Measurements from ENCODE around the gene CPT1C.

Gene CPT1C

DNA sequence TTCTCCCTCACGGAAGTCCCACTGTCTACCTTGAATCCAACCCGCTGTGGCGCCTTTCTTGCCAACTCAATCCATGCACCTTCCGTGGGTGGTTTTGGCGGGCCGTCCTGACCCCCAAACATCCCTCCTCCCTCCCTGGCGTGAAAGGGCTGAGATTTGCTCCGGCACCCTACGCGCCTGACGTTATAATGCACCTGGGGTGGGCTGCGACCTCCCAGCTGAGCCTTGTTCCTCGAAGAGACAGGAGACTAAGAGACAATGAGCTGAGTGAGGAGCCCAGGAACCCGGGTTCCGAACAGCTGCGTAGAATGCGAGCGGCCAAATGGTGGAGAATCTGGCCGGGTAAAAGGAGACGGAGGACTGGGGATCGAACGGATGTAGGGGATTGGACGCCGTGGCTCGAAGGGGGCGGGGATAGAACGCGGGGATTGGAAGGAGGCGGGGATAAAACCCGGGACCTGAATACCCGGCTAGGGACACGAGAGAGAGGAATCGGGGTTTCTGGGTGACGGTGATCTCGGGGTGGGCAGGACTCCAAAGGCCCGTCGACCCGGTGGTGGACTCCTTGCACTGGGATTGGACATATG, at the start of gene CPT1C:
TSS of gene CPT1C (plus strand) at position 461 of the 587 bp plus-strand sequence. CDS start 1,137 bp downstream, outside the sequence.
- peak; percentile 91 for DNase-seq (ENCODE audit: low read depth)

DNA sequence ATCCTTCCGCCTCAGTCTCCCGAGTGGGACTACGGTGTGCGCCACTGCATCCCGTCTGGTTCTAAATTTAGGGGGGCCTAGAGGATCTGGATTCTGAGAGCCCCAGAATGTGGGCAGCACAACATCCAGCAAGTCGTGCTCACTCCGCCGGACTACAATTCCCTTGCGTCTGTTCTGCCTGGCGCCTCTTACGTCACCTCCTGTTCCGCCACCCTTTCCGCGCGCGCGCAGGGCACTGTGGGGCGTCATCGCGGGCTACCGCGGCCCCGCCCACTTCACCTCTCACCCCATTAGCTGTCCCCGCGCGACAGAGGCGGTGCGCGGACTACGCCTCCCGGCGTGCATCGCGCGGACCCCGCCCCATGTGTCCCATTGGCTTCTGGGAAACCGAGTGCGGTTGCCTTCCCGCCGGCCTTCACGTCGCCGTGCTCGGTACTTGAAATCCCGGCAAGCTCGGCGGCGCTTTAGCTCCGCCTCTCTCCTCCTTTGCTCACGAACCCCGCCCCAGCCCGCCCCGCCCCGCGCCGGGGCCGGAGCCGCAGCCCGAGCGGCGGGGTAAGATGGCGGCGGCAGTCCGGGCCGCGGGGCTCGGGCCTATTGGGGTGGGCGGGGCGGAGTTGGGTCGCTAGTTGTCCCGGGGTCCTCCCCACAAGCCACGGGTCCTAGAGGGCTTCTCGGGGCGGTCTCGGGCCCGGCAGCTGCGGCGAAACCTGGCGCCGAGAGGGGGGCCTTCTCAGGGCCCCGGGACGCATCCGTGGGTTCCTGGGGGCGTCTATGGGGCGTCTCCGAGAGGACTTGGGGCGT, 49.0 kb upstream of the CPT1C start, which contains the start of gene SCAF1:
TSS of gene SCAF1 (plus strand) at position 522 of the 804 bp plus-strand sequence. CDS start 2,818 bp downstream, outside the sequence.
- DNase-seq (ENCODE audit: low read depth) = peak; percentile 99

DNA sequence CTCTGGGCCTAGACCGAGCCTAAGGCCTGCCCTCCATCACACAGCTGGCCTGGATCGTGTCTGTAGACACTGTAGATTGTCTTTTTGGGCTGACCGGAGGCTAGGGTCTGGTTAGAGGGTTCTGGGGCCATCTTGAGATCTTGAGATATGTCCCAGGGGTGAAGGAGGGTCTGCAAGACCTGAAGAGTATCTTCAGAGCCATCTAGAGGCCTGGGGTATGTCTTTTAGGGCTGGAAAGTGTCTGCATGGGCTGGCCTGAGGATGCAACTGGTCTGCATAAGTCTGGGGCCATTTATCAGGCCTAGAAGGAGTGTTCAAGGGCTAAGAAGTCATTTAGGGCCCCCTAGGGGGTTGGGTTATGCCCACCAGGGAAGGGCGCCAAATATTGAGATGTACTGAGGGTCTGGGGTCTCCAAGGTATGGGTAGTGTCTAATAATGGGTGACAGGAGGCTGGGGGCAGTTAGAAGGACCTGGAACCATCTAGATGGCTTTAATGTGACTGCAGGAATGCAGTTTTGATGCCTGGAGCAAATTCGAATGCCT, 48.4 kb upstream of the CPT1C start:
- DNase-seq (ENCODE audit: low read depth) = peak; percentile 32

DNA sequence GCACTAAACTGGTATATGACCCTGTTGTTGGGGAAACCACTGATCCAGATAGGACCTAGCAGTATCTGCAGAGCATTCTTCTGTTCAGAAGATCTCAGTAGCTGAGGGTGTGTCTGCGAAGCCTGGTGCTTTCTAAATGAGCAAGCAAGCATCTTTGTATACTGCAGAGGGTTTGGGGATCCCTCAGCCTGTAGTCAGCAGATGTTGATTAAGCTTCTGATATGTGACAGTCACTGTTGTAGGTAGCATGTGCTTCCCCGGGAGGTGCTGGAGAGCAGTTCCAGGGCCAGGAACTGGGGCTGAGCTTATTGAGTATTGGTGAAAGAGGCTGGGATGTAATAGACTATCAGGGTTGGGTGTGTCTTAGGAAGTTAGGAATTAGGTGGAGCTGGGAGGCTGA, 47.5 kb upstream of the CPT1C start:
- no peak for DNase-seq (ENCODE audit: low read depth)

DNA sequence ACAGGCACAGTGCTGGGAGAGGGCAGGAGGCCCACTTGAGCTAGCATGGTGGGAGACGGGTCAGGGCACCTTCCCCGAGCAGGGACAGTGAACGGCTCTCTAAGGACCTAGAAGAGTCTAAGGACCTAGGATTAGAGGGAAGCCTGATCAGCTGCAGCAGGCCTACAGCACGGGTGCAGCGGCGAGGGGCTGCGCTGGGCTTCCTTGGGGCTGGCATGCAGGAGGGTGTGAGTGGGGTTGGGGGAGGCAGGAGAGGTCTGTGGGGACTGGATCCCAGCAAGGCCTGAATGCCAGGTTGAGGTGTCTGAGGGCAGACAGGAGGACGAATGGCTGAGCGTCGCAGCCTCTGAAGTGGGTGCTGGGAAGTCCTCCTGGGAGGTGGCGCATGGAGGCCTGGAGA, 45.3 kb upstream of the CPT1C start:
- DNase-seq (ENCODE audit: low read depth) = no peak

DNA sequence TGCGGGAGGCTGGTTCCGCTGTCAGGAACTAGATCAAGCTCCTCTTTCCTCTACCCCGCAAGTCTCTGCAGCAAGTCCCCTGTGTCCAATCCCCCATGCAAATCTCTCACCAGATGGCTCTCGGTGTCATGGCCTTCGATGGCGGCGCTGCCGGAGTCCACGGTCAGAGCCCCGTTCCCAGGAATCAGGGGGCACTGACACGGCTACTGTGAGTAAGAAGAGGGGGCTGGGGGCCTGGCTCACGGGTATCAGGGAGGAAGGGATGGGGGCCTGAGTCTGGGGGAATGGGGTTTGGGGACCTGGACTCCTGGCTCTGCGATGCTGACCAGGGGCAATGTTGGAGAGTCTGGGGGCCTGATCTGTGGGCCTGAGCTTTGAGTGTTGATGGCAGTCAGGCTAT, 44.9 kb upstream of the CPT1C start:
- no peak for DNase-seq (ENCODE audit: low read depth)

DNA sequence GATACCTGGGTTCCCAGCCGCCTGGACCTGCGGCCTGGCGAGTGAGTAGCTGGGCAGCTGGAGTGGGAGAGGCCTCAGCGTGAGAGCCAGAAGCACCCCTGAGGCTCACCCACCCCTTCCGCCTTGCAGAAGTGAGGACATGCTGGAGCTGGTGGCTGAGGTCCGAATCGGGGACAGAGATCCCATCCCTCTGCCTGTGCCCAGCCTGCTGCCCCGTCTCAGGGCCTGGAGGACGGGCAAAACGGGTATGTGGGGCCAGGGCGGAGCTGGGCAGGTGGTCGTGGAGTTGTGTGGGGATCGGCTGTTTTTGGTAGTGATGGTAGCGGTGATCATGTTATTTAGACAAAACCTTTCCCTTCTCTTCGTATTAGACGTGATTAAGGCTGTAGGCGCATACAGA, 44.3 kb upstream of the CPT1C start:
- no peak for DNase-seq (ENCODE audit: low read depth)

DNA sequence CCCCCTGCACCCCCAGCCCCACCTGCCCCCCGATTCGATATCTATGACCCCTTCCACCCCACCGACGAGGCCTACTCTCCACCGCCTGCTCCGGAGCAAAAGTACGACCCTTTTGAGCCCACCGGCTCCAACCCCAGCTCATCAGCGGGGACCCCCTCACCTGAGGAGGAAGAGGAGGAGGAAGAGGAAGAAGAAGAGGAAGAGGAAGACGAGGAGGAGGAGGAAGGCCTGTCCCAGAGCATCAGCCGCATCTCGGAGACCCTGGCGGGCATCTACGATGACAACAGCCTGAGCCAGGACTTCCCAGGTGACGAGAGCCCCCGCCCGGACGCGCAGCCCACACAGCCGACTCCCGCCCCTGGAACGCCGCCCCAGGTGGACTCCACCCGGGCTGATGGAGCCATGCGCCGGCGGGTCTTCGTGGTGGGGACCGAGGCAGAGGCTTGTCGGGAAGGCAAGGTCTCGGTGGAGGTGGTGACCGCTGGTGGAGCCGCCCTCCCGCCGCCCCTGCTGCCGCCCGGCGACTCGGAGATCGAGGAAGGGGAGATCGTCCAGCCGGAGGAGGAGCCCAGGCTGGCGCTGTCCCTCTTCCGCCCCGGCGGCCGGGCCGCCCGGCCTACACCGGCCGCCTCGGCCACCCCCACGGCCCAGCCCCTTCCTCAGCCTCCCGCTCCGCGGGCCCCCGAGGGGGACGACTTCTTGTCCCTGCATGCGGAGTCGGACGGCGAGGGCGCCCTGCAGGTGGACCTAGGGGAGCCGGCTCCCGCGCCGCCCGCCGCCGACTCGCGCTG, 39.7 kb upstream of the CPT1C start:
- no peak for DNase-seq (ENCODE audit: low read depth)

DNA sequence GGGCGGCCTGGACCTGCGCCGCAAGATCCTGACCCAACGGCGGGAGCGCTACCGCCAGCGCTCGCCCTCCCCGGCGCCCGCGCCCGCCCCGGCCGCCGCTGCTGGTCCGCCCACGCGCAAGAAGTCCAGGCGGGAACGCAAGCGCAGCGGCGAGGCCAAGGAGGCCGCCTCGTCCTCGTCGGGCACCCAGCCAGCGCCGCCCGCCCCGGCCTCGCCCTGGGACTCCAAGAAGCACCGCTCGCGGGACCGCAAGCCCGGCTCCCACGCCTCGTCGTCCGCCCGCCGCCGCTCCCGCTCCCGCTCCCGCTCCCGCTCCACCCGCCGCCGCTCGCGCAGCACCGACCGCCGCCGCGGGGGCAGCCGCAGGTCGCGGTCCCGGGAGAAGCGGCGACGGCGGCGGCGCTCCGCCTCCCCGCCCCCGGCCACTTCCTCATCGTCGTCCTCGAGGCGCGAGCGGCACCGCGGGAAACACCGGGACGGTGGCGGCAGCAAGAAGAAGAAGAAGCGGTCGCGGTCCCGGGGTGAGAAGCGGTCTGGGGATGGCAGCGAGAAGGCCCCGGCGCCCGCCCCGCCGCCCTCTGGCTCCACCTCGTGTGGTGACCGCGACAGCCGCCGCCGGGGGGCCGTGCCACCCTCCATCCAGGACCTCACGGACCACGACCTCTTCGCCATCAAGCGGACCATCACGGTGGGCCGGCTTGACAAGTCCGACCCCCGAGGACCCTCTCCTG, 38.9 kb upstream of the CPT1C start:
- DNase-seq (ENCODE audit: low read depth) = no peak

DNA sequence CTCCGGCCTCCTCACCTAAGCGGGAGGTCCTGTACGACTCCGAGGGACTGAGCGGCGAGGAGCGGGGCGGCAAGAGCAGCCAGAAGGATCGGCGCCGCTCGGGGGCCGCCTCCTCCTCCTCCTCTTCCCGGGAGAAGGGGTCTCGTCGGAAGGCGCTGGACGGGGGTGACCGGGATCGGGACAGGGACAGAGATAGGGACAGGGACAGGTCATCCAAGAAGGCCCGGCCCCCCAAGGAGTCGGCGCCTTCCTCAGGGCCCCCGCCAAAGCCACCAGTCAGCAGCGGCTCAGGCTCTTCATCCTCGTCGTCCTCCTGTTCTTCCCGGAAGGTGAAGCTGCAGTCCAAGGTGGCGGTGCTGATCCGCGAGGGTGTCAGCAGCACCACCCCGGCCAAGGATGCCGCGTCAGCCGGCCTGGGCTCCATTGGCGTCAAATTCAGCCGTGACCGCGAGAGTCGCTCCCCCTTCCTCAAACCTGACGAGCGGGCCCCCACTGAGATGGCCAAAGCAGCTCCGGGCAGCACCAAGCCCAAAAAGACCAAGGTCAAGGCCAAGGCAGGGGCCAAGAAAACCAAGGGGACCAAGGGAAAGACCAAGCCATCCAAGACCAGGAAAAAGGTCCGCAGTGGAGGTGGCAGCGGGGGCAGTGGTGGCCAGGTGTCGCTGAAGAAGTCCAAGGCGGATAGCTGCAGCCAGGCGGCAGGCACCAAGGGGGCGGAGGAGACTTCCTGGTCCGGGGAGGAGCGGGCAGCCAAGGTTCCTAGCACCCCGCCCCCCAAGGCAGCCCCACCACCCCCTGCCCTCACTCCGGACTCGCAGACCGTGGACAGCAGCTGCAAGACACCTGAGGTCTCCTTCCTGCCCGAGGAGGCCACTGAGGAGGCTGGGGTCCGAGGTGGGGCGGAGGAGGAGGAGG, 38.1 kb upstream of the CPT1C start:
- DNase-seq (ENCODE audit: low read depth) = no peak

DNA sequence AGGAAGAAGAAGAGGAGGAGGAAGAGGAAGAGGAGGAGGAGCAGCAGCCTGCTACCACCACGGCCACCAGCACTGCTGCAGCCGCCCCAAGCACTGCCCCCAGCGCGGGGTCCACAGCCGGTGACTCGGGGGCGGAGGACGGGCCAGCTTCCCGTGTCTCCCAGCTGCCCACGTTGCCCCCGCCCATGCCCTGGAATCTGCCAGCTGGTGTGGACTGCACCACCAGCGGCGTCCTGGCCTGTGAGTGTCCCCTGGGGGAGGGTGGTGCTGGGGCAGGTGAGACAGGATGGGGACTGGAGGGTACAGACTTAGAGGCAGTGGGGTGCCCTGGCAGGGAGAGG, 37.5 kb upstream of the CPT1C start:
- no peak for DNase-seq (ENCODE audit: low read depth)

DNA sequence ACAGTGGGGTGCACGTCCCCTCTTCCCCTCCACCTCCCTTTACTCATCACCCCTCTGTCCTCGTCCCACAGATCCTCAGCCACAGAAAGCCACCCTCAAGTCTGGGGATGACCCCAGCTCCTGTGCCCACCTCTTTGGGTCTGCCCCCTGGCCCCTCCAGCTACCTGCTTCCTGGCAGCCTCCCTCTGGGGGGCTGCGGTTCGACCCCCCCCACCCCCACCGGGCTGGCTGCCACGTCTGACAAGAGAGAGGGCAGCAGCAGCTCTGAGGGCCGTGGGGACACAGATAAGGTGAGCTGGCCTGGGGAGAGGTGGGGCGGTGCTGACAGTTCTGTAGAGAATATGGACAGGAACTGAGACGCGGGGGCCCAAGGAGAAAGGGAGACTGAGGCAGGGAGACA, 36.3 kb upstream of the CPT1C start:
- no peak for DNase-seq (ENCODE audit: low read depth)

DNA sequence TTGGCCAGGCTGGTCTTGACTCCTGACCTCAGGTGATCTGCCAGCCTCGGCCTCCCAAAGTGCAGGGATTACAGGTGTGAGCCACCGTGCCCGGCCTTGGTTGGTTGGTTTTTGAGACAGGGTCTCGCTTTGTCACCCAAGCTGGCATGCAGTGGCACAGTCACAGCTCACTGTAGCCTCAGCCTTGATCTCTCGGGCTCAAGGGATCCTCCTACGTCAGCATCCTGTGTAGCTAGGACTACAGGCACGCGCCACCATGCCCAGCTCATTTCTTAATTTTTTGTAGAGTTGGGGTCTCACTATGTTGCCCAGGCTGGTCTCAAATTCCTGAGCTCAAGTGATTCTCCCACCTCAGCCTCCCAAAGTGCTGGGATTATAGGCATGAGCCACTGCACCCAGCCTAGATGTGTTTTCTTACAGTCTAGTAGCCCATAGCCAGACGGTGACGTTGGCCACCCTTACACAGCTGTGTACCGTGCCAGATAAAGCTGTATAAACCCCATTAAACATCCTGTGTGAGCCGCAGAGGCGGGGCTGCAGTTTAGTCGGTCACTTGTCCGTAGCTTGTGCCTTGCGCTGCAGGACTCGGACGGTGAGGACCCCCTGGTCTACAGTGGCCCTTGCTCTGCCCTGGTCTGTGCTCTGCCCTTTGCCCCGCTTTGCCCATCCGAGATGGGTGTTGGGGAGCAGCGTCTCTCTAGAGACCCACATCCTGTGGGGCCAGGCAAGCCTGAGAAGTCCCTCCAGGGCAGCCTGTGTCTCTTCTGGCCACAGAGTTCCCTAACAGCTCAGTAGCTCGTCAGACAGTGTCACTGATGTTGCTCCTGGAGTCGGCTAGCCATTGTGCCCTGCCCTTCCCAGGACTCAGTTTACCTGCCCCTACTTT, 35.1 kb upstream of the CPT1C start:
- no peak for DNase-seq (ENCODE audit: low read depth)

DNA sequence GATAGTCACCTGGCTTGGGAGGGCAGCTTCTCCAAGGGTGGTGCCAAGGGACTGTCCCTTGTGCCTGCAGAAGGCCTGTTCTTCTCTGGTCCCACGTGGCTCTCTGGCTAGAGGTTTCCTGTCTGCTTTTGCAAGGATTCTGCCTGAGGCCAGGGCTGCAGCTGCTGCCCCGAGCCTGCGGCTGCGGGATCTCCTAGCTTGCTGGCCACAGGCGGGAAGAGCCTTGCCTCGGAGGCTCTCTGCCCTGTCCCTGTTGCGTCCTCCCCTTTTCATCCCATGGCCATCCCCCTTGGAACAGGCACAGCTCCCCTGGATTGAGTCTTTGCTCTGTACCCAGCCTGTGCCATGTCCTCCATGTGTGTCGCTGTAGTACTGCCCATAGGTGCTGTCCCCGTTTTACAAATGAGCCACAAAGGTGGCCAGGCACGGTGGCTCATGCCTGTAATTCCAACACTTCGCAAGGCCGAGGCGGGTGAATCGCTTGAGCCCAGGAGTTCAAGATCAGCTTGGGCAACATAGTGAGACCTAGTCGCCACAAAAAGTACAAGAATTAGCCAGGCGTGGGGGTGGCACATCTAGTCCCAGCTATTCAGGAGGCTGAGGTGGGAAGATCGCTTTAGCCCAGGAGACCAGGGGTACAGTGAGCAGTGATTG, 34.3 kb upstream of the CPT1C start:
- DNase-seq (ENCODE audit: low read depth) = no peak

DNA sequence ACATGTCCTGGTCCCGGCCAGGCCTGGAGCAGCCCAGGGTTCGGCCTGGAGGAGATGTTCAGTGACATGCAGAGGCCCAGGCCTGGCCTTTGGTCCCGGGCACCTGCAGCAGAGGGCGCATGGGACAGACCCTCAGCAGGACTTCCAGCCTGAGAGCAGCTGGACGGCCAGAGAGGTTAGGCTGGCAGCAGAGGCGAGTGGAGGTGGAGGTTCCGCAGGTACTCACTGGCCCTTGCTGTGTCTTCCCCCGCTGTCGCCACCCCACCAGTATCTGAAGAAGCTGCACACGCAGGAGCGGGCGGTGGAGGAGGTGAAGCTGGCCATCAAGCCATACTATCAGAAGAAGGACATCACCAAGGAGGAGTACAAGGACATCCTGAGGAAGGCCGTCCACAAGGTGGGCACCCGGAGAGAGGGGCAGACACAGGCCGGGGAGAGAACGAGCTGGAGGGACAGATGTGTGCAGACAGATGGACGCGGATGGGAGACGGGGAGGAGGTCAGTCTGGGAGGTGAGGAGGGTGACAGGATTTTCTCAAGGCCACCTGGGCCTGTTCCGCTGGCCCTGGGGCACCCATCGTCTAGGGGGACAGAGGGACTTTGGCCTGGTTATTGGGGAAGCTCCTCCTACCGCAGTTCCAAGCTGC, 33.3 kb upstream of the CPT1C start:
- DNase-seq (ENCODE audit: low read depth) = no peak

DNA sequence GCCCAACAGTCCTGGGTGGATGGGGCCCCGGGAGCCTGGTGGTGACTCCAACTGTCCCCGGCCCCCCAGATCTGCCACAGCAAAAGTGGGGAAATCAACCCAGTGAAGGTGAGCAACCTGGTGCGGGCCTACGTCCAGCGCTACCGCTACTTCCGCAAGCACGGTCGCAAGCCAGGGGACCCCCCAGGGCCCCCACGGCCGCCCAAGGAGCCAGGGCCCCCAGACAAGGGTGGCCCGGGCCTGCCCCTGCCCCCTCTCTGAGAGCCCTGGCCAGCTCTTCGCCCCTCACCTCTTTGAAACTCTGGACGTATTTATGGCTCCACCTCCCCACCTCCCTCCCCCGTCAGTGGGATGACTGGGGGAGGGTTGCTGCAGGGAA, 32.8 kb upstream of the CPT1C start:
- DNase-seq (ENCODE audit: low read depth) = no peak

DNA sequence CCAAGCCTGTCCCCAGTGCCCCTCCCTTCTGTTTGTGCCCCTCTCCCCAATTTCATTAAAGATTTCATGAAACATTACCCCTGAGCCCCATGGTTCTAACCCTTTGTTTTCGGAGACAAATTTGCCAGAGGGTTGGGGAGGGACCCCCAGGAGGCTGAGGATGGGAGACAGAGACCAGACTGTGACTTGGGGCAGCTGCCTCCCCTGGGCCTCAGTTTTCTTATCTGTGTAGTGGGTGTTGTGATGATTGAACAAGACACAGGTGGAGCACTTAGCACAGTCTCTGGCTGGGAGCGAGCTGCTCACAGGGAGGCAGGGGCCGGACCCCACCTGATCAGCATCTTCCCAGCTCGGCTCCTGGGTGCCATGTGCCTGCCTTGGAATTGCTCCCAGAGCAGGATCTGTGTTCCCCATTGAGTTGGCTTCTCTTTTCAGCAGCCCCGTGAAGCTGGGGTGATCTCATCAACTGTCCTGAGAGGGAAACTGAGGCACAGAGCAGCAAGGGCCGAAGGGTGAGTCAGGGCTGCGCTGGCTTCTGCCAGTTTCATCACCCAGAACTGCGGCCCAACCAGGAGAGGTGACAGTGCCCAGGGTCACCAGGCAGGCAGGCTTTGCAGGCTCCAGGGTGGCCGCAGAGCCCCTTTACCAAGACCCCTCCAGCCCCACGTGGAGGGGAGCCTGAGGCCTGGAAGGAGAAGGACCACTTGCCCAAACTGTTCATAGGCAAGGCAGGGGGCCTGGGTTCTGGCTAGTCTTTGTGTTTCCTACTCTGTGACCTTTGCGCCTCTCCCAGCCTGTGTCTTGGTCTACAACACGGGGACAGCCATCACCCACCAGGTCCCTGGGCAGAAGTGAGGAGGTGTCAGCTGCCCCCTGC, 32.1 kb upstream of the CPT1C start:
- no peak for DNase-seq (ENCODE audit: low read depth)

Measured in ELR (cell line).